Type B pancreatic cell (in vitro differentiated cells): ENCODE results near the gene STPG4. TPM values are rescaled to one million over a fixed set of nuclear protein-coding genes. Genes with fewer than 3 reads are reported as not detected.

Experiments
- DNase-seq: peaks from one replicate; pipeline ENCODE4 v3.0.0; 2021; ENCODE audit warnings: mixed read lengths; ENCODE audit not compliant: unreplicated experiment; ENCODE audit errors: extremely low spot score
- H3K27ac Mint-ChIP-seq: 2 replicates; pipeline ENCODE4 v1.8.0; 2021; ENCODE audit warnings: mild to moderate bottlenecking, mixed read lengths
- H3K27me3 Mint-ChIP-seq: 2 replicates; pipeline ENCODE4 v1.8.0; 2021; ENCODE audit warnings: mixed read lengths
- H3K36me3 Mint-ChIP-seq: 2 replicates; pipeline ENCODE4 v1.8.0; 2021; ENCODE audit warnings: mixed read lengths
- H3K4me1 Mint-ChIP-seq: one replicate; pipeline ENCODE4 v1.8.0; 2021; ENCODE audit warnings: mixed read lengths; ENCODE audit not compliant: unreplicated experiment
- H3K4me3 Mint-ChIP-seq: 2 replicates; pipeline ENCODE4 v1.8.0; 2021; ENCODE audit warnings: mild to moderate bottlenecking, mixed read lengths
- H3K9me3 Mint-ChIP-seq: 2 replicates; pipeline ENCODE4 v1.8.0; 2021; ENCODE audit warnings: mixed read lengths
- CTCF ChIP-seq: fragments of 200-600 bp; sonication (generic); conservative IDR thresholded peaks from 2 replicates; pipeline ENCODE4 v1.5.0; 2021; ENCODE audit warnings: antibody characterized with exemption, mild to moderate bottlenecking
- total RNA-seq: library from RNA; stranded (reverse); gene quantifications from 2 replicates; pipeline ENCODE4 v1.2.1, GENCODE V29; 2021; ENCODE audit warnings: low replicate concordance

STPG4 gene
- total RNA-seq, 1 donor from 2014 or later: 0.36 TPM

GRCh38 chr2:47180531-47180930 lies 25.4 kb upstream of the STPG4 start:
- Mint-ChIP-seq H3K9me3 (no peaks in the 10 kb centered on the region), H3K4me1 (peaks cover 5% of the 10 kb centered on the region), H3K27me3 (peaks cover 28% of the 10 kb centered on the region), H3K27ac (no peak overlapping the region), H3K36me3 (peaks cover 7% of the 10 kb centered on the region), H3K4me3 (no peak overlapping the region)
- DNase-seq: no peak
- TF ChIP-seq CTCF: no peak

- H3K9me3 Mint-ChIP-seq: no peaks in the 10 kb centered on the region
These were observed 24.3 kb upstream of the STPG4 start for GRCh38 chr2:47179388-47179787.

GRCh38 chr2:47178341-47178740 lies 23.2 kb upstream of the STPG4 start:
- no peak for TF ChIP-seq CTCF
- peaks cover 31% of the 10 kb centered on the region for H3K27me3 Mint-ChIP-seq
- DNase-seq: no peak
- H3K27ac Mint-ChIP-seq: no peak overlapping the region
- no peak overlapping the region for H3K4me3 Mint-ChIP-seq
- peaks cover 8% of the 10 kb centered on the region for H3K4me1 Mint-ChIP-seq
- H3K36me3 Mint-ChIP-seq: peaks cover 14% of the 10 kb centered on the region
- H3K9me3 Mint-ChIP-seq: no peaks in the 10 kb centered on the region

More at GRCh38 chr2:47179388-47179787, 24.3 kb upstream of the STPG4 start:
- H3K4me1 Mint-ChIP-seq: peaks cover 5% of the 10 kb centered on the region
- no peak overlapping the region for H3K4me3 Mint-ChIP-seq
- H3K27me3 Mint-ChIP-seq: peaks cover 31% of the 10 kb centered on the region
- H3K36me3 Mint-ChIP-seq: peaks cover 11% of the 10 kb centered on the region
- no peak for DNase-seq
- no peak for TF ChIP-seq CTCF
- H3K27ac Mint-ChIP-seq: peak overlapping the region; percentile 50

- peak overlapping the region; percentile 99 for H3K4me3 Mint-ChIP-seq
- TF ChIP-seq CTCF: no peak
- H3K9me3 Mint-ChIP-seq: no peaks in the 10 kb centered on the region
- H3K27me3 Mint-ChIP-seq: peaks cover 31% of the 10 kb centered on the region
- DNase-seq: no peak
- peaks cover 16% of the 10 kb centered on the region for H3K36me3 Mint-ChIP-seq
- peak overlapping the region; percentile 99 for H3K27ac Mint-ChIP-seq
- peaks cover 20% of the 10 kb centered on the region for H3K4me1 Mint-ChIP-seq
These were observed 22.0 kb upstream of the STPG4 start for GRCh38 chr2:47177043-47177565.

GRCh38 chr2:47174733-47175361 lies 19.7 kb upstream of the STPG4 start:
- no peak for TF ChIP-seq CTCF
- H3K27ac Mint-ChIP-seq: peak overlapping the region; percentile 99
- H3K27me3 Mint-ChIP-seq: peaks cover 19% of the 10 kb centered on the region
- H3K4me1 Mint-ChIP-seq: peaks cover 40% of the 10 kb centered on the region
- H3K9me3 Mint-ChIP-seq: no peaks in the 10 kb centered on the region
- DNase-seq: no peak
- H3K36me3 Mint-ChIP-seq: peaks cover 18% of the 10 kb centered on the region
- H3K4me3 Mint-ChIP-seq: peak overlapping the region; percentile 92
